SK-N-SH treated with all-trans-retinoic acid at 6 μM for 48 hours (cell line): ENCODE measurements around the gene NCAPD2.
A peak's percentile ranks its signal among the peaks of the same experiment; 100 is the strongest.
"Not testable (repeated sequence)": the region's sequence is repeated elsewhere in the genome, so short reads cannot be mapped to it uniquely, and the experiment has no call there.

Experiments
- ATAC-seq: fragments of 200-7000 bp; cut with Tn5 transposase; 3 replicates; pipeline ENCODE4 v1.9.1; 2020; ENCODE audit warnings: mild to moderate bottlenecking, moderate library complexity
- ARNTL ChIP-seq: fragments of 450-650 bp; formaldehyde crosslinking; IDR thresholded peaks from 2 replicates; pipeline ENCODE4 v1.5.0; 2020; ENCODE audit warnings: low read depth, mild to moderate bottlenecking, moderate library complexity, borderline replicate concordance
- BACH2 ChIP-seq: fragments of 250-450 bp; sonication (Bioruptor Pico); IDR thresholded peaks from 2 replicates; pipeline ENCODE4 v1.9.0; 2021; ENCODE audit warnings: mild to moderate bottlenecking, borderline replicate concordance
- CSDC2 ChIP-seq: fragments of 250-450 bp; sonication (Bioruptor Pico); IDR thresholded peaks from 2 replicates; pipeline ENCODE4 v1.5.0; 2020; ENCODE audit warnings: mild to moderate bottlenecking, moderate library complexity
- ESRRG ChIP-seq: fragments of 250-450 bp; sonication (Bioruptor Pico); IDR thresholded peaks from 2 replicates; pipeline ENCODE4 v1.6.1; 2021; ENCODE audit warnings: mild to moderate bottlenecking
- GLIS3 ChIP-seq: fragments of 250-450 bp; sonication (Bioruptor Pico); IDR thresholded peaks from 2 replicates; pipeline ENCODE4 v1.5.0; 2020; ENCODE audit warnings: mild to moderate bottlenecking, moderate library complexity
- ISL1 ChIP-seq: fragments of 250-450 bp; sonication (Bioruptor Pico); IDR thresholded peaks from 2 replicates; pipeline ENCODE4 v2.1.2; 2022; ENCODE audit warnings: mild to moderate bottlenecking, moderate library complexity
- OSR1 ChIP-seq: fragments of 250-450 bp; sonication (Bioruptor Pico); IDR thresholded peaks from 2 replicates; pipeline ENCODE4 v1.8.0; 2022; ENCODE audit warnings: moderate library complexity, mild to moderate bottlenecking, inconsistent platforms
- PPARA ChIP-seq: fragments of 250-450 bp; sonication (Bioruptor Pico); IDR thresholded peaks from 2 replicates; pipeline ENCODE4 v1.5.0; 2020; ENCODE audit warnings: mild to moderate bottlenecking, borderline replicate concordance
- SNAI2 ChIP-seq: fragments of 250-450 bp; sonication (Bioruptor Pico); IDR thresholded peaks from 2 replicates; pipeline ENCODE4 v1.5.0; 2020; ENCODE audit warnings: mild to moderate bottlenecking, moderate library complexity
- TCF4 ChIP-seq: fragments of 250-450 bp; sonication (Bioruptor Pico); IDR thresholded peaks from 2 replicates; pipeline ENCODE4 v1.8.0; 2021; ENCODE audit warnings: mild to moderate bottlenecking, moderate library complexity, borderline replicate concordance
- TOX ChIP-seq: fragments of 250-450 bp; sonication (Bioruptor Pico); IDR thresholded peaks from 2 replicates; pipeline ENCODE4 v1.8.0; 2021; ENCODE audit warnings: mild to moderate bottlenecking, moderate library complexity, borderline replicate concordance
- ZC3H10 ChIP-seq: fragments of 250-450 bp; sonication (Bioruptor Pico); IDR thresholded peaks from 2 replicates; pipeline ENCODE4 v1.5.1; 2021; ENCODE audit warnings: mild to moderate bottlenecking, moderate library complexity
- ZFP3 ChIP-seq: fragments of 250-450 bp; sonication (Bioruptor Pico); IDR thresholded peaks from 2 replicates; pipeline ENCODE4 v1.5.0; 2020; ENCODE audit warnings: mild to moderate bottlenecking, moderate library complexity
- ZFP30 ChIP-seq: fragments of 450-650 bp; formaldehyde crosslinking; IDR thresholded peaks from 2 replicates; pipeline ENCODE4 v1.5.0; 2022; ENCODE audit warnings: mild to moderate bottlenecking, moderate library complexity
- ZNF565 ChIP-seq: fragments of 450-650 bp; formaldehyde crosslinking; conservative IDR thresholded peaks from 2 replicates; pipeline ENCODE4 v1.5.0; 2020; ENCODE audit warnings: low read depth, mild to moderate bottlenecking, moderate library complexity
- ZNF70 ChIP-seq: fragments of 450-650 bp; formaldehyde crosslinking; IDR thresholded peaks from 2 replicates; pipeline ENCODE4 v1.5.0; 2020; ENCODE audit warnings: mild to moderate bottlenecking, moderate library complexity
- ZNF8 ChIP-seq: fragments of 450-650 bp; formaldehyde crosslinking; IDR thresholded peaks from 2 replicates; pipeline ENCODE4 v1.5.0; 2020; ENCODE audit warnings: mild to moderate bottlenecking, moderate library complexity
- TF ChIP-seq, protein P1 (sequence below): fragments of 250-450 bp; sonication (Bioruptor Pico); IDR thresholded peaks from 2 replicates; pipeline ENCODE4 v1.5.1; 2020; ENCODE audit warnings: low read depth, mild to moderate bottlenecking, moderate library complexity
- TF ChIP-seq, protein P2 (sequence below): fragments of 250-450 bp; sonication (Bioruptor Pico); IDR thresholded peaks from 2 replicates; pipeline ENCODE4 v1.8.0; 2020; ENCODE audit warnings: mild to moderate bottlenecking, moderate library complexity, borderline replicate concordance
- TF ChIP-seq, protein P3 (sequence below): fragments of 250-450 bp; sonication (Bioruptor Pico); IDR thresholded peaks from 2 replicates; pipeline ENCODE4 v1.5.0; 2020; ENCODE audit warnings: mild to moderate bottlenecking, moderate library complexity
- TF ChIP-seq, protein P4 (sequence below): fragments of 250-450 bp; sonication (Bioruptor Pico); IDR thresholded peaks from 2 replicates; pipeline ENCODE4 v1.5.1; 2021; ENCODE audit warnings: mild to moderate bottlenecking, moderate library complexity

NCAPD2 gene

DNA sequence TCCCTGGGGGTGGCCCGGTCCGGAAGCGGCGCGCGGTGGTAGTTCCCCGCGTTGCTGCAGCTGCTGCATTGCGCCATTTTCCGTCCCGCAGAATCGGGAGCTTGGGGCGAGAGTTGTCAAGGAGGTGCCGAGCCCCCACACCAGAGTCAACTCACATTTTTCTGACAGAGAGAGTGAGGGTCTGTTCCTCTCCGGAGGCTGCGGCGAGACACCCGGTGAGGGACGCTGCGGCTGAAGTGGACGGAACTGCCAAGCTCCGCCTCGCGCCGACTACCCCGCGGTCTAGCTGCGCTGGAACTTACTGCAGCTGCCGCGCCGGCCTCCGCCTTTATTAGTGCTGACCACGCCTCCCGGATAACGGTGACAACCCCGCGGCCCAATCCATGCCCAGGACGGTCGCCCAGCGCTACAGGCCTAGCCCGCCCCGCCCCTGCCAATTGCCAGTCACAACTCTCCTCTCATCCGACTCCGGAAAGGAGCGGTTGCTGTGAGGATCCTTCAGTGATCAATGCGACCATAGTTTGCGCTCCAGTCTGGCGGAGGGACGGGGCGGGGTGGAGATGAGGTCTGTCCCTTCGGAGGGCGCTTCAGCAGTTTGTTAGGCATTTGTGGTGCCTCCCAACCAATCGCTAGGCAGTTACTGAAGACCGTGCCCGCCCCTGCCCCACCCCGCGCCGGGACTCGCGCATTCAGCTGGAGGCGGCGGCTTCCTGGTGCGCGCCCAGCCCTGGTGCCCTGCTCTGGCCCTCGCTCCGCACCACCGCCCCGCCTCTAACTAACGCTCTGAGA lies 23.3 kb upstream of the NCAPD2 start, which contains the start of gene VAMP1:
Gene VAMP1, minus strand, starts transcription at position 303 of the 789 bp plus-strand sequence. Its CDS starts 146 bp downstream, at position 157.
- ATAC-seq, result peak; percentile 96

DNA sequence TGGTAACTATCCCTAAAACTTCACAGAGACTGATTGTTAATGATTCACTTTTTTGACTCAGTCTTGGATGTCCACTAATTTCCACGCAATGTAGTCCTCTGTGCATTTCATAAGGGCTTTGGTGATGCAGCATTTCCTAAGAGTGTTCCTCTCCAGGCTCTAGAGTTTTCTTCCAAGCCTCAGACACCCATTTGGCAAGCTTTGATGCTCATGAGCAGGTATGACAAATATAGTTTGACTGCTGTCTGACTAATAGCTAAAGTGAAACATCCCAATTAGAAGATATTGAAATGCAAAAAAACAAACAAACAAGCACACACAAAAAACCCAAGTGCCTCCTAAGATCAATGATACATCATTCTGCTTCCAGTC lies 21.9 kb upstream of the NCAPD2 start:
- TF ChIP-seq ARNTL (CRISPR knock-in tag) (no peak), PPARA (CRISPR knock-in tag) (no peak)
- ATAC-seq, result no peak

More for the DNA sequence above, 23.3 kb upstream of the NCAPD2 start, which contains the start of gene VAMP1:
- TF ChIP-seq ARNTL (CRISPR knock-in tag), result no peak
- TF ChIP-seq, protein P1, sequence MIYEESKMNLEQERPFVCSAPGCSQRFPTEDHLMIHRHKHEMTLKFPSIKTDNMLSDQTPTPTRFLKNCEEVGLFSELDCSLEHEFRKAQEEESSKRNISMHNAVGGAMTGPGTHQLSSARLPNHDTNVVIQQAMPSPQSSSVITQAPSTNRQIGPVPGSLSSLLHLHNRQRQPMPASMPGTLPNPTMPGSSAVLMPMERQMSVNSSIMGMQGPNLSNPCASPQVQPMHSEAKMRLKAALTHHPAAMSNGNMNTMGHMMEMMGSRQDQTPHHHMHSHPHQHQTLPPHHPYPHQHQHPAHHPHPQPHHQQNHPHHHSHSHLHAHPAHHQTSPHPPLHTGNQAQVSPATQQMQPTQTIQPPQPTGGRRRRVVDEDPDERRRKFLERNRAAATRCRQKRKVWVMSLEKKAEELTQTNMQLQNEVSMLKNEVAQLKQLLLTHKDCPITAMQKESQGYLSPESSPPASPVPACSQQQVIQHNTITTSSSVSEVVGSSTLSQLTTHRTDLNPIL (CRISPR knock-in tag), result no peak
- TF ChIP-seq, protein P2, sequence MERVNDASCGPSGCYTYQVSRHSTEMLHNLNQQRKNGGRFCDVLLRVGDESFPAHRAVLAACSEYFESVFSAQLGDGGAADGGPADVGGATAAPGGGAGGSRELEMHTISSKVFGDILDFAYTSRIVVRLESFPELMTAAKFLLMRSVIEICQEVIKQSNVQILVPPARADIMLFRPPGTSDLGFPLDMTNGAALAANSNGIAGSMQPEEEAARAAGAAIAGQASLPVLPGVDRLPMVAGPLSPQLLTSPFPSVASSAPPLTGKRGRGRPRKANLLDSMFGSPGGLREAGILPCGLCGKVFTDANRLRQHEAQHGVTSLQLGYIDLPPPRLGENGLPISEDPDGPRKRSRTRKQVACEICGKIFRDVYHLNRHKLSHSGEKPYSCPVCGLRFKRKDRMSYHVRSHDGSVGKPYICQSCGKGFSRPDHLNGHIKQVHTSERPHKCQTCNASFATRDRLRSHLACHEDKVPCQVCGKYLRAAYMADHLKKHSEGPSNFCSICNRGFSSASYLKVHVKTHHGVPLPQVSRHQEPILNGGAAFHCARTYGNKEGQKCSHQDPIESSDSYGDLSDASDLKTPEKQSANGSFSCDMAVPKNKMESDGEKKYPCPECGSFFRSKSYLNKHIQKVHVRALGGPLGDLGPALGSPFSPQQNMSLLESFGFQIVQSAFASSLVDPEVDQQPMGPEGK (CRISPR knock-in tag), result peak; percentile 43; the same call in 1 of the 2 replicates
- no peak for TF ChIP-seq CSDC2 (CRISPR knock-in tag)
- TF ChIP-seq ESRRG (CRISPR knock-in tag), result no peak
- TF ChIP-seq TOX (CRISPR knock-in tag), result 0 out of 2 replicates have a peak, but pooled peaks have one; percentile 9
- TF ChIP-seq PPARA (CRISPR knock-in tag), result no peak

DNA sequence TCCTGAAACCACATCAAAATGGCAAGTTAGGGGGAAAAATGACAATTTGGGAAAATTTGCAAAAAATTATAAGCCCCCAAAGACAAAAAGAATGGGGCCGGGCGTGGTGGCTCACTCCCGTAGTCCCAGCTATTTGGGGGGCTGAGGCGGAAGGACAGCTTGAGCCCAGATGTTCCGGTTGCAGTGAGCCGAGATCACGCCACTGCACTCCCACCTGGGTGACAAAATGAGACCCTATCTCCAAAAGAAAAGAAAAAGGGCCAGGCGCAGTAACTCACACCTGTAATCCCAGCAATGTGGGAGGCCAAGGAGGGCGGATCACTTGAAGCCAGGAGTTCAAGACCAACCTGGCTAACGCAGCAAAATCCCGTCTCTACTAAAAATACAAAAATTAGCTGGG lies 21.4 kb upstream of the NCAPD2 start:
- TF ChIP-seq ZC3H10 (CRISPR knock-in tag) (no peak), GLIS3 (no peak), SNAI2 (CRISPR knock-in tag) (no peak), ISL1 (CRISPR knock-in tag) (no peak), TOX (CRISPR knock-in tag) (no peak), ZNF8 (CRISPR knock-in tag) (no peak), ZFP3 (no peak), ARNTL (CRISPR knock-in tag) (no peak), ZFP30 (CRISPR knock-in tag) (no peak), TCF4 (CRISPR knock-in tag) (no peak), BACH2 (CRISPR knock-in tag) (no peak), ZNF70 (no peak), ZNF565 (CRISPR knock-in tag) (no peak), ESRRG (CRISPR knock-in tag) (no peak), OSR1 (CRISPR knock-in tag) (no peak), CSDC2 (CRISPR knock-in tag) (no peak)
- TF ChIP-seq, protein P1 (CRISPR knock-in tag), result no peak
- TF ChIP-seq, protein P3, sequence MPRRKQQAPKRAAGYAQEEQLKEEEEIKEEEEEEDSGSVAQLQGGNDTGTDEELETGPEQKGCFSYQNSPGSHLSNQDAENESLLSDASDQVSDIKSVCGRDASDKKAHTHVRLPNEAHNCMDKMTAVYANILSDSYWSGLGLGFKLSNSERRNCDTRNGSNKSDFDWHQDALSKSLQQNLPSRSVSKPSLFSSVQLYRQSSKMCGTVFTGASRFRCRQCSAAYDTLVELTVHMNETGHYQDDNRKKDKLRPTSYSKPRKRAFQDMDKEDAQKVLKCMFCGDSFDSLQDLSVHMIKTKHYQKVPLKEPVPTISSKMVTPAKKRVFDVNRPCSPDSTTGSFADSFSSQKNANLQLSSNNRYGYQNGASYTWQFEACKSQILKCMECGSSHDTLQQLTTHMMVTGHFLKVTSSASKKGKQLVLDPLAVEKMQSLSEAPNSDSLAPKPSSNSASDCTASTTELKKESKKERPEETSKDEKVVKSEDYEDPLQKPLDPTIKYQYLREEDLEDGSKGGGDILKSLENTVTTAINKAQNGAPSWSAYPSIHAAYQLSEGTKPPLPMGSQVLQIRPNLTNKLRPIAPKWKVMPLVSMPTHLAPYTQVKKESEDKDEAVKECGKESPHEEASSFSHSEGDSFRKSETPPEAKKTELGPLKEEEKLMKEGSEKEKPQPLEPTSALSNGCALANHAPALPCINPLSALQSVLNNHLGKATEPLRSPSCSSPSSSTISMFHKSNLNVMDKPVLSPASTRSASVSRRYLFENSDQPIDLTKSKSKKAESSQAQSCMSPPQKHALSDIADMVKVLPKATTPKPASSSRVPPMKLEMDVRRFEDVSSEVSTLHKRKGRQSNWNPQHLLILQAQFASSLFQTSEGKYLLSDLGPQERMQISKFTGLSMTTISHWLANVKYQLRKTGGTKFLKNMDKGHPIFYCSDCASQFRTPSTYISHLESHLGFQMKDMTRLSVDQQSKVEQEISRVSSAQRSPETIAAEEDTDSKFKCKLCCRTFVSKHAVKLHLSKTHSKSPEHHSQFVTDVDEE (CRISPR knock-in tag), result no peak
- TF ChIP-seq, protein P4, sequence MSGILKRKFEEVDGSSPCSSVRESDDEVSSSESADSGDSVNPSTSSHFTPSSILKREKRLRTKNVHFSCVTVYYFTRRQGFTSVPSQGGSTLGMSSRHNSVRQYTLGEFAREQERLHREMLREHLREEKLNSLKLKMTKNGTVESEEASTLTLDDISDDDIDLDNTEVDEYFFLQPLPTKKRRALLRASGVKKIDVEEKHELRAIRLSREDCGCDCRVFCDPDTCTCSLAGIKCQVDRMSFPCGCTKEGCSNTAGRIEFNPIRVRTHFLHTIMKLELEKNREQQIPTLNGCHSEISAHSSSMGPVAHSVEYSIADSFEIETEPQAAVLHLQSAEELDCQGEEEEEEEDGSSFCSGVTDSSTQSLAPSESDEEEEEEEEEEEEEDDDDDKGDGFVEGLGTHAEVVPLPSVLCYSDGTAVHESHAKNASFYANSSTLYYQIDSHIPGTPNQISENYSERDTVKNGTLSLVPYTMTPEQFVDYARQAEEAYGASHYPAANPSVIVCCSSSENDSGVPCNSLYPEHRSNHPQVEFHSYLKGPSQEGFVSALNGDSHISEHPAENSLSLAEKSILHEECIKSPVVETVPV (CRISPR knock-in tag), result no peak
- no peak for ATAC-seq

DNA sequence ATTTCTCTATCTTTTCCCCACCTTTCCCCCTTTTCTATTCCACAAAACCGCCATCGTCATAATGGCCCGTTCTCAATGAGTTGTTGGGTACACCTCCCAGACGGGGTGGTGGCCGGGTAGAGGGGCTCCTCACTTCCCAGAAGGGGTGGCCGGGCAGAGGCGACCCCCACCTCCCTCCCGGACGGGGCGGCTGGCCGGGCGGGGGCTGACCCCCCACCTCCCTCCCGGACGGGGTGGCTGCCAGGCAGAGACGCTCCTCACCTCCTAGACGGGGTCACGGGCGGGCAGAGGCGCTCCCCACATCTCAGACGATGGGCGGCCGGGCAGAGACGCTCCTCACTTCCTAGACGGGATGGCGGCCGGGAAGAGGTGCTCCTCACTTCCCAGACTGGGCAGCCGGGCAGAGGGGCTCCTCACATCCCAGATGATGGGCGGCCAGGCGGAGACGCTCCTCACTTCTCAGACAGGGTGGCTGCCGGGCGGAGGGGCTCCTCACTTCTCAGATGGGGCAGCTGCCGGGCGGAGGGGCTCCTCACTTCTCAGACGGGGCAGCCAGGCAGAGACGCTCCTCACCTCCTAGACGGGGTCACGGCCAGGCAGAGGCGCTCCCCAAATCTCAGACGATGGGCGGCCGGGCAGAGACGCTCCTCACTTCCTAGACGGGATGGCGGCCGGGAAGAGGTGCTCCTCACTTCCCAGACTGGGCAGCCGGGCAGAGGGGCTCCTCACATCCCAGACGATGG lies 18.5 kb upstream of the NCAPD2 start:
- not testable (repeated sequence) for ATAC-seq
